Activated T-helper 17 cell treated with anti-CD3 and anti-CD28 coated beads, Interleukin-2, amount 50 U/mL, for 72 hours (primary cell): Measurements from ENCODE around the gene LTB4R. TPM values are rescaled to one million over a fixed set of nuclear protein-coding genes. Genes with fewer than 3 reads are reported as not detected.
"Not testable (repeated sequence)": the region's sequence is repeated elsewhere in the genome, so short reads cannot be mapped to it uniquely, and the experiment has no call there.

ENCODE experiments used
- ATAC-seq: fragments of 150-1000 bp; cut with Tn5 transposase; replicated peaks from 2 replicates; pipeline ENCODE4 v1.10.0; 2021; ENCODE audit warnings: mild to moderate bottlenecking, moderate library complexity
- H3K27ac Mint-ChIP-seq: one replicate; pipeline ENCODE4 v1.8.0; 2022; ENCODE audit warnings: mixed read lengths
- H3K27me3 Mint-ChIP-seq: one replicate; pipeline ENCODE4 v1.8.0; 2022; ENCODE audit warnings: mixed read lengths
- H3K36me3 Mint-ChIP-seq: one replicate; pipeline ENCODE4 v1.8.0; 2022; ENCODE audit warnings: low read depth, mild to moderate bottlenecking, mixed read lengths
- H3K4me1 Mint-ChIP-seq: one replicate; pipeline ENCODE4 v1.8.0; 2022; ENCODE audit warnings: mixed read lengths
- H3K4me3 Mint-ChIP-seq: one replicate; pipeline ENCODE4 v1.8.0; 2022; ENCODE audit warnings: mild to moderate bottlenecking, mixed read lengths
- H3K9me3 Mint-ChIP-seq: one replicate; pipeline ENCODE4 v1.8.0; 2022; ENCODE audit warnings: mixed read lengths
- total RNA-seq, 2 donors: library from RNA; stranded (reverse); gene quantifications; one replicate each; pipeline ENCODE4 v1.2.3, GENCODE V29; 2022

Gene LTB4R
- total RNA-seq, 2 donors from 2014 or later, result 11.6 to 21.4 TPM

GRCh38 chr14:24316597-24316950 lies 5.3 kb downstream of the LTB4R start:
- Mint-ChIP-seq H3K4me1 (peaks cover 40% of the 10 kb centered on the region), H3K9me3 (no peaks in the 10 kb centered on the region)
- no peak for ATAC-seq

GRCh38 chr14:24317141-24317928 lies 6.0 kb downstream of the LTB4R start:
- Mint-ChIP-seq H3K9me3 (no peaks in the 10 kb centered on the region), H3K36me3 (no peaks in the 10 kb centered on the region), H3K4me1 (peaks cover 35% of the 10 kb centered on the region), H3K4me3 (no peak overlapping the region), H3K27me3 (peaks cover 4% of the 10 kb centered on the region), H3K27ac (peak overlapping the region; percentile 88)
- ATAC-seq, result peak; percentile 56

More at GRCh38 chr14:24316597-24316950, 5.3 kb downstream of the LTB4R start:
- no peaks in the 10 kb centered on the region for H3K36me3 Mint-ChIP-seq
- H3K27ac Mint-ChIP-seq, result no peak overlapping the region
- peaks cover 4% of the 10 kb centered on the region for H3K27me3 Mint-ChIP-seq
- no peak overlapping the region for H3K4me3 Mint-ChIP-seq

- H3K27me3 Mint-ChIP-seq, result peaks cover 4% of the 10 kb centered on the region
- H3K4me3 Mint-ChIP-seq, result no peak overlapping the region
- no peaks in the 10 kb centered on the region for H3K36me3 Mint-ChIP-seq
- no peak overlapping the region for H3K27ac Mint-ChIP-seq
- H3K4me1 Mint-ChIP-seq, result peaks cover 14% of the 10 kb centered on the region
- ATAC-seq, result no peak
- H3K9me3 Mint-ChIP-seq, result no peaks in the 10 kb centered on the region
These were observed 10.1 kb downstream of the LTB4R start for GRCh38 chr14:24321212-24321975.

- H3K9me3 Mint-ChIP-seq, result no peaks in the 10 kb centered on the region
- H3K4me3 Mint-ChIP-seq, result no peak overlapping the region
- H3K36me3 Mint-ChIP-seq, result no peaks in the 10 kb centered on the region
- no peak for ATAC-seq
- H3K27ac Mint-ChIP-seq, result no peak overlapping the region
- peaks cover 4% of the 10 kb centered on the region for H3K27me3 Mint-ChIP-seq
- H3K4me1 Mint-ChIP-seq, result peaks cover 7% of the 10 kb centered on the region
These were observed 11.4 kb downstream of the LTB4R start for GRCh38 chr14:24322672-24323071.

- H3K4me1 Mint-ChIP-seq, result peaks cover 4% of the 10 kb centered on the region
- H3K36me3 Mint-ChIP-seq, result no peaks in the 10 kb centered on the region
- no peak overlapping the region for H3K27ac Mint-ChIP-seq
- H3K4me3 Mint-ChIP-seq, result no peak overlapping the region
- H3K9me3 Mint-ChIP-seq, result no peaks in the 10 kb centered on the region
- no peak for ATAC-seq
- peaks cover 4% of the 10 kb centered on the region for H3K27me3 Mint-ChIP-seq
These were observed 12.0 kb downstream of the LTB4R start for GRCh38 chr14:24323341-24323740.

GRCh38 chr14:24324024-24324423 lies 12.7 kb downstream of the LTB4R start:
- Mint-ChIP-seq H3K27ac (no peak overlapping the region), H3K9me3 (no peaks in the 10 kb centered on the region), H3K27me3 (peaks cover 4% of the 10 kb centered on the region), H3K36me3 (no peaks in the 10 kb centered on the region), H3K4me1 (peaks cover 10% of the 10 kb centered on the region), H3K4me3 (no peak overlapping the region)
- ATAC-seq, result no peak

- ATAC-seq, result no peak
- H3K27me3 Mint-ChIP-seq, result no peaks in the 10 kb centered on the region
- no peak overlapping the region for H3K27ac Mint-ChIP-seq
- no peak overlapping the region for H3K4me3 Mint-ChIP-seq
- H3K4me1 Mint-ChIP-seq, result peaks cover 6% of the 10 kb centered on the region
- H3K9me3 Mint-ChIP-seq, result no peaks in the 10 kb centered on the region
- no peaks in the 10 kb centered on the region for H3K36me3 Mint-ChIP-seq
These were observed 13.8 kb downstream of the LTB4R start for GRCh38 chr14:24325041-24325530.

- H3K9me3 Mint-ChIP-seq, result no peaks in the 10 kb centered on the region
- ATAC-seq, result no peak
- H3K4me1 Mint-ChIP-seq, result peaks cover 10% of the 10 kb centered on the region
- no peaks in the 10 kb centered on the region for H3K36me3 Mint-ChIP-seq
- H3K27me3 Mint-ChIP-seq, result peaks cover 5% of the 10 kb centered on the region
- H3K4me3 Mint-ChIP-seq, result no peak overlapping the region
- H3K27ac Mint-ChIP-seq, result no peak overlapping the region
These were observed 14.7 kb downstream of the LTB4R start for GRCh38 chr14:24325963-24326362.

- H3K4me1 Mint-ChIP-seq, result peaks cover 14% of the 10 kb centered on the region
- no peak overlapping the region for H3K27ac Mint-ChIP-seq
- no peak for ATAC-seq
- no peak overlapping the region for H3K4me3 Mint-ChIP-seq
- H3K27me3 Mint-ChIP-seq, result peaks cover 7% of the 10 kb centered on the region
- H3K36me3 Mint-ChIP-seq, result peaks cover 5% of the 10 kb centered on the region
- H3K9me3 Mint-ChIP-seq, result no peaks in the 10 kb centered on the region
These were observed 16.0 kb downstream of the LTB4R start for GRCh38 chr14:24327303-24327702.

- not testable (repeated sequence) for ATAC-seq
- H3K4me1 Mint-ChIP-seq, result peaks cover 20% of the 10 kb centered on the region
These were observed 16.6 kb downstream of the LTB4R start for GRCh38 chr14:24327914-24328313.

GRCh38 chr14:24329073-24329663 lies 17.9 kb downstream of the LTB4R start:
- no peak for ATAC-seq
- Mint-ChIP-seq H3K36me3 (peaks cover 6% of the 10 kb centered on the region), H3K27ac (peak overlapping the region; percentile 74), H3K4me1 (peaks cover 20% of the 10 kb centered on the region), H3K4me3 (no peak overlapping the region), H3K9me3 (no peaks in the 10 kb centered on the region), H3K27me3 (peaks cover 9% of the 10 kb centered on the region)

More at GRCh38 chr14:24327914-24328313, 16.6 kb downstream of the LTB4R start:
- not testable (repeated sequence) for H3K9me3 Mint-ChIP-seq, H3K36me3 Mint-ChIP-seq, H3K4me3 Mint-ChIP-seq, H3K27ac Mint-ChIP-seq, H3K27me3 Mint-ChIP-seq

GRCh38 chr14:24329736-24330135 lies 18.4 kb downstream of the LTB4R start:
- Mint-ChIP-seq H3K27me3 (peaks cover 9% of the 10 kb centered on the region), H3K4me3 (no peak overlapping the region), H3K27ac (peak overlapping the region; percentile 31), H3K9me3 (no peaks in the 10 kb centered on the region), H3K36me3 (peaks cover 7% of the 10 kb centered on the region), H3K4me1 (peaks cover 20% of the 10 kb centered on the region)
- peak; percentile 82 for ATAC-seq

GRCh38 chr14:24330973-24331674 lies 19.8 kb downstream of the LTB4R start:
- H3K9me3 Mint-ChIP-seq, result no peaks in the 10 kb centered on the region
- no peak for ATAC-seq

GRCh38 chr14:24331731-24332267 lies 20.5 kb downstream of the LTB4R start:
- Mint-ChIP-seq H3K27me3 (peaks cover 15% of the 10 kb centered on the region), H3K9me3 (no peaks in the 10 kb centered on the region), H3K4me3 (peak overlapping the region; percentile 90), H3K4me1 (peaks cover 20% of the 10 kb centered on the region), H3K27ac (peak overlapping the region; percentile 77), H3K36me3 (peaks cover 25% of the 10 kb centered on the region)
- ATAC-seq, result no peak

More at GRCh38 chr14:24330973-24331674, 19.8 kb downstream of the LTB4R start:
- Mint-ChIP-seq H3K27me3 (peaks cover 15% of the 10 kb centered on the region), H3K36me3 (peaks cover 18% of the 10 kb centered on the region), H3K4me1 (peaks cover 20% of the 10 kb centered on the region), H3K4me3 (peak overlapping the region; percentile 90), H3K27ac (no peak overlapping the region)
